RWPE2 (cell line): ENCODE results near the gene CCR8.

Source experiments
- ATAC-seq: fragments of 200-7000 bp; cut with Tn5 transposase; 3 replicates; pipeline ENCODE4 v1.9.1; 2021; ENCODE audit warnings: low read depth
- DNase-seq: peaks from one replicate; pipeline ENCODE4 v3.0.0-alpha.2; 2020; ENCODE audit warnings: low spot score
- H3K27ac ChIP-seq: fragments of 450-650 bp; 2 replicates; pipeline ENCODE4 v1.5.1; 2017; ENCODE audit warnings: mild to moderate bottlenecking; ENCODE audit not compliant: poor library complexity, severe bottlenecking
- H3K27me3 ChIP-seq: fragments of 250-450 bp; sonication (Bioruptor Pico); 2 replicates; pipeline ENCODE4 v1.5.1; 2021; ENCODE audit warnings: mild to moderate bottlenecking, moderate library complexity; ENCODE audit not compliant: insufficient read depth, poor library complexity, severe bottlenecking
- H3K36me3 ChIP-seq: fragments of 250-450 bp; sonication (Bioruptor Pico); 2 replicates; pipeline ENCODE4 v1.5.1; 2020; ENCODE audit warnings: low read depth, mild to moderate bottlenecking, moderate library complexity
- H3K4me1 ChIP-seq: fragments of 250-450 bp; sonication (Bioruptor Pico); 2 replicates; pipeline ENCODE4 v1.5.1; 2021; ENCODE audit warnings: mild to moderate bottlenecking, moderate library complexity; ENCODE audit not compliant: insufficient read depth, poor library complexity, severe bottlenecking
- H3K4me3 ChIP-seq: fragments of 250-450 bp; sonication (Bioruptor Pico); 2 replicates; pipeline ENCODE4 v1.5.1; 2021; ENCODE audit warnings: mild to moderate bottlenecking, moderate library complexity; ENCODE audit not compliant: severe bottlenecking
- H3K9me3 ChIP-seq: fragments of 250-450 bp; sonication (Bioruptor Pico); 2 replicates; pipeline ENCODE4 v1.5.1; 2021; ENCODE audit warnings: mild to moderate bottlenecking, moderate library complexity; ENCODE audit not compliant: severe bottlenecking
- TF ChIP-seq, protein P1 (sequence below): fragments of 450-650 bp; IDR thresholded peaks from one replicate; pipeline ENCODE4 v1.5.1; 2017; ENCODE audit warnings: mild to moderate bottlenecking, moderate library complexity; ENCODE audit not compliant: poor library complexity, severe bottlenecking

Gene CCR8

GRCh38 chr3:39379778-39380155 lies 50.3 kb downstream of the CCR8 start:
- Histone ChIP-seq H3K36me3 (no peaks in the 10 kb centered on the region), H3K27me3 (no peaks in the 10 kb centered on the region), H3K4me3 (no peak overlapping the region), H3K9me3 (no peaks in the 10 kb centered on the region), H3K27ac (no peak overlapping the region), H3K4me1 (peaks cover 7% of the 10 kb centered on the region)
- ATAC-seq: no peak
- no peak for DNase-seq
- TF ChIP-seq, protein P1, sequence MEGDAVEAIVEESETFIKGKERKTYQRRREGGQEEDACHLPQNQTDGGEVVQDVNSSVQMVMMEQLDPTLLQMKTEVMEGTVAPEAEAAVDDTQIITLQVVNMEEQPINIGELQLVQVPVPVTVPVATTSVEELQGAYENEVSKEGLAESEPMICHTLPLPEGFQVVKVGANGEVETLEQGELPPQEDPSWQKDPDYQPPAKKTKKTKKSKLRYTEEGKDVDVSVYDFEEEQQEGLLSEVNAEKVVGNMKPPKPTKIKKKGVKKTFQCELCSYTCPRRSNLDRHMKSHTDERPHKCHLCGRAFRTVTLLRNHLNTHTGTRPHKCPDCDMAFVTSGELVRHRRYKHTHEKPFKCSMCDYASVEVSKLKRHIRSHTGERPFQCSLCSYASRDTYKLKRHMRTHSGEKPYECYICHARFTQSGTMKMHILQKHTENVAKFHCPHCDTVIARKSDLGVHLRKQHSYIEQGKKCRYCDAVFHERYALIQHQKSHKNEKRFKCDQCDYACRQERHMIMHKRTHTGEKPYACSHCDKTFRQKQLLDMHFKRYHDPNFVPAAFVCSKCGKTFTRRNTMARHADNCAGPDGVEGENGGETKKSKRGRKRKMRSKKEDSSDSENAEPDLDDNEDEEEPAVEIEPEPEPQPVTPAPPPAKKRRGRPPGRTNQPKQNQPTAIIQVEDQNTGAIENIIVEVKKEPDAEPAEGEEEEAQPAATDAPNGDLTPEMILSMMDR: no peak

GRCh38 chr3:39381432-39381831 lies 51.9 kb downstream of the CCR8 start:
- ATAC-seq (no peak), DNase-seq (no peak)
- no peaks in the 10 kb centered on the region for H3K27me3 ChIP-seq
- H3K9me3 ChIP-seq: no peaks in the 10 kb centered on the region
- no peak overlapping the region for H3K27ac ChIP-seq
- peaks cover 7% of the 10 kb centered on the region for H3K4me1 ChIP-seq
- TF ChIP-seq, protein P1: no peak
- H3K36me3 ChIP-seq: peaks cover 15% of the 10 kb centered on the region; the same call in 1 of the 2 replicates
- H3K4me3 ChIP-seq: no peak overlapping the region
